HEK293 (cell line): Measurements from ENCODE around the gene RAP1GAP.

Experiments
- EGR2 ChIP-seq: fragments of 450-650 bp; formaldehyde crosslinking; IDR thresholded peaks from 2 replicates; pipeline ENCODE4 v1.5.1; 2016; ENCODE audit warnings: low read depth, missing biosample characterization, missing genetic modification characterization
- GLIS1 ChIP-seq: fragments of 450-650 bp; formaldehyde crosslinking; IDR thresholded peaks from 2 replicates; pipeline ENCODE4 v1.5.1; 2016; ENCODE audit warnings: missing biosample characterization, missing genetic modification characterization
- GLIS2 ChIP-seq: fragments of 450-650 bp; formaldehyde crosslinking; IDR thresholded peaks from 2 replicates; pipeline ENCODE4 v1.5.1; 2016; ENCODE audit warnings: missing biosample characterization, missing genetic modification characterization
- KLF17 ChIP-seq: fragments of 450-650 bp; formaldehyde crosslinking; IDR thresholded peaks from 2 replicates; pipeline ENCODE4 v1.5.1; 2016; ENCODE audit warnings: missing biosample characterization, missing genetic modification characterization
- PRDM10 ChIP-seq: fragments of 450-650 bp; formaldehyde crosslinking; IDR thresholded peaks from 2 replicates; pipeline ENCODE4 v1.5.1; 2016; ENCODE audit warnings: missing biosample characterization, missing genetic modification characterization
- RBAK ChIP-seq: fragments of 450-650 bp; formaldehyde crosslinking; IDR thresholded peaks from 2 replicates; pipeline ENCODE4 v1.5.1; 2016; ENCODE audit warnings: missing biosample characterization, missing genetic modification characterization
- ZEB2 ChIP-seq: fragments of 450-650 bp; formaldehyde crosslinking; IDR thresholded peaks from 2 replicates; pipeline ENCODE4 v1.5.1; 2016; ENCODE audit warnings: missing biosample characterization, missing genetic modification characterization
- ZFHX2 ChIP-seq: fragments of 450-650 bp; formaldehyde crosslinking; conservative IDR thresholded peaks from 2 replicates; pipeline ENCODE4 v1.5.1; 2016; ENCODE audit warnings: missing biosample characterization, missing genetic modification characterization
- ZNF16 ChIP-seq: fragments of 450-650 bp; formaldehyde crosslinking; IDR thresholded peaks from 2 replicates; pipeline ENCODE4 v1.5.1; 2016; ENCODE audit warnings: low read depth, missing biosample characterization, missing genetic modification characterization
- ZNF2 ChIP-seq: fragments of 450-650 bp; formaldehyde crosslinking; IDR thresholded peaks from 2 replicates; pipeline ENCODE4 v1.5.1; 2016; ENCODE audit warnings: missing biosample characterization, missing genetic modification characterization
- ZNF202 ChIP-seq: fragments of 450-650 bp; formaldehyde crosslinking; IDR thresholded peaks from 2 replicates; pipeline ENCODE4 v1.5.1; 2016; ENCODE audit warnings: missing biosample characterization, missing genetic modification characterization, borderline replicate concordance
- ZNF211 ChIP-seq: fragments of 450-650 bp; formaldehyde crosslinking; IDR thresholded peaks from 2 replicates; pipeline ENCODE4 v1.5.1; 2016; ENCODE audit warnings: low read depth, missing biosample characterization, missing genetic modification characterization
- ZNF214 ChIP-seq: fragments of 450-650 bp; formaldehyde crosslinking; IDR thresholded peaks from 2 replicates; pipeline ENCODE4 v1.5.1; 2017; ENCODE audit warnings: missing biosample characterization, mild to moderate bottlenecking, missing genetic modification characterization, borderline replicate concordance
- ZNF24 ChIP-seq: fragments of 450-650 bp; formaldehyde crosslinking; IDR thresholded peaks from 2 replicates; pipeline ENCODE4 v1.5.1; 2016; ENCODE audit warnings: missing biosample characterization, missing genetic modification characterization
- ZNF274 ChIP-seq, 2 experiments: fragments of 200-500 bp in 1 of 2; fragments of 450-650 bp in 1 of 2; sonication (Bioruptor generic) in 1 of 2; formaldehyde crosslinking in 1 of 2; IDR thresholded peaks; 2 replicates each; pipeline versions ENCODE4 v1.5.1 to v1.6.1; 2014 to 2016; ENCODE audit warnings: borderline replicate concordance in 1 of 2, inconsistent platforms in 1 of 2, low read length in 1 of 2, missing biosample characterization in 1 of 2, missing genetic modification characterization in 1 of 2
- ZNF324 ChIP-seq: fragments of 450-650 bp; formaldehyde crosslinking; IDR thresholded peaks from 2 replicates; pipeline ENCODE4 v1.5.1; 2016; ENCODE audit warnings: missing biosample characterization, missing genetic modification characterization
- ZNF341 ChIP-seq: fragments of 450-650 bp; formaldehyde crosslinking; IDR thresholded peaks from 2 replicates; pipeline ENCODE4; 2016; ENCODE audit warnings: low read depth, missing biosample characterization, missing genetic modification characterization
- ZNF394 ChIP-seq: fragments of 450-650 bp; formaldehyde crosslinking; IDR thresholded peaks from 2 replicates; pipeline ENCODE4 v1.5.1; 2016; ENCODE audit warnings: missing biosample characterization, missing genetic modification characterization, mild to moderate bottlenecking, moderate library complexity, borderline replicate concordance
- ZNF398 ChIP-seq: fragments of 450-650 bp; formaldehyde crosslinking; IDR thresholded peaks from 2 replicates; pipeline ENCODE4 v1.5.1; 2017; ENCODE audit warnings: missing biosample characterization, missing genetic modification characterization
- ZNF426 ChIP-seq: fragments of 450-650 bp; formaldehyde crosslinking; IDR thresholded peaks from 2 replicates; pipeline ENCODE4 v1.5.1; 2017; ENCODE audit warnings: missing biosample characterization, missing genetic modification characterization, mild to moderate bottlenecking, inconsistent platforms, moderate library complexity
- ZNF561 ChIP-seq: fragments of 450-650 bp; IDR thresholded peaks from 2 replicates; pipeline ENCODE4 v1.5.1; 2018; ENCODE audit warnings: missing biosample characterization, missing genetic modification characterization, borderline replicate concordance
- ZNF624 ChIP-seq: fragments of 450-650 bp; formaldehyde crosslinking; IDR thresholded peaks from 2 replicates; pipeline ENCODE4 v1.5.1; 2017; ENCODE audit warnings: missing biosample characterization, missing genetic modification characterization
- ZNF629 ChIP-seq: fragments of 450-650 bp; formaldehyde crosslinking; IDR thresholded peaks from 2 replicates; pipeline ENCODE4 v1.5.1; 2017; ENCODE audit warnings: missing biosample characterization, missing genetic modification characterization
- ZNF677 ChIP-seq: fragments of 450-650 bp; IDR thresholded peaks from 2 replicates; pipeline ENCODE4 v1.5.0; 2018; ENCODE audit warnings: missing biosample characterization, mild to moderate bottlenecking, missing genetic modification characterization, moderate library complexity
- ZNF704 ChIP-seq: fragments of 450-650 bp; formaldehyde crosslinking; IDR thresholded peaks from 2 replicates; pipeline ENCODE4 v1.5.1; 2016; ENCODE audit warnings: missing biosample characterization, missing genetic modification characterization
- ZNF768 ChIP-seq: fragments of 450-650 bp; formaldehyde crosslinking; IDR thresholded peaks from 2 replicates; pipeline ENCODE4 v1.5.1; 2018; ENCODE audit warnings: missing biosample characterization, mild to moderate bottlenecking, missing genetic modification characterization
- ZNF785 ChIP-seq: fragments of 450-650 bp; formaldehyde crosslinking; IDR thresholded peaks from 2 replicates; pipeline ENCODE4 v1.5.1; 2016; ENCODE audit warnings: missing biosample characterization, missing genetic modification characterization
- ZNF830 ChIP-seq: fragments of 450-650 bp; IDR thresholded peaks from 2 replicates; pipeline ENCODE4 v1.5.0; 2018; ENCODE audit warnings: missing biosample characterization, missing genetic modification characterization, low read depth, mild to moderate bottlenecking, moderate library complexity
- ZSCAN16 ChIP-seq: fragments of 450-650 bp; formaldehyde crosslinking; IDR thresholded peaks from 2 replicates; pipeline ENCODE4 v1.5.1; 2016; ENCODE audit warnings: missing biosample characterization, missing genetic modification characterization
- ZXDB ChIP-seq: fragments of 450-650 bp; formaldehyde crosslinking; IDR thresholded peaks from 2 replicates; pipeline ENCODE4 v1.5.1; 2016; ENCODE audit warnings: missing biosample characterization, missing genetic modification characterization

The RAP1GAP gene

GRCh38 chr1:21659099-21659923, 9.8 kb downstream of the RAP1GAP start (continued):
- peak; percentile 97 for TF ChIP-seq KLF17 (tag by site-specific recombination)
- TF ChIP-seq ZNF704 (tag by site-specific recombination) = no peak
- TF ChIP-seq ZNF629 (tag by site-specific recombination) = peak; percentile 64
- no peak for TF ChIP-seq ZNF624 (tag by site-specific recombination)
- peak; percentile 92 for TF ChIP-seq ZNF785
- peak; percentile 92 for TF ChIP-seq GLIS1
- TF ChIP-seq ZNF24 (tag by site-specific recombination) = peak; percentile 72
- TF ChIP-seq ZSCAN16 (tag by site-specific recombination) = 0 out of 2 replicates have a peak, but pooled peaks have one; percentile 43
- peak; percentile 66; the same call in 1 of the 2 replicates for TF ChIP-seq ZXDB (tag by site-specific recombination)
- TF ChIP-seq ZNF561 (tag by site-specific recombination) = peak; percentile 88; the same call in 1 of the 2 replicates
- peak; percentile 46 for TF ChIP-seq PRDM10 (tag by site-specific recombination)
- TF ChIP-seq ZNF16 (tag by site-specific recombination) = no peak
- TF ChIP-seq ZNF274 (IDR thresholded peaks at IDR 0.05; ENCODE audit: low read length) = no peak
- TF ChIP-seq ZNF274 (tag by site-specific recombination; IDR thresholded peaks at IDR 0.05; ENCODE audit: borderline replicate concordance) = no peak
- no peak for TF ChIP-seq ZNF426
- TF ChIP-seq GLIS2 (tag by site-specific recombination) = peak; percentile 84
- peak; percentile 84 for TF ChIP-seq ZNF768 (tag by site-specific recombination)
- peak; percentile 90 for TF ChIP-seq ZNF341
- peak; percentile 71 for TF ChIP-seq ZNF2
- TF ChIP-seq ZNF214 (tag by site-specific recombination) = no peak
- TF ChIP-seq ZNF677 (tag by site-specific recombination) = no peak
- TF ChIP-seq ZNF398 (tag by site-specific recombination) = peak; percentile 59; the same call in 1 of the 2 replicates
- no peak for TF ChIP-seq ZNF830 (tag by site-specific recombination)
- TF ChIP-seq ZNF202 (tag by site-specific recombination) = no peak
- peak; percentile 84; the same call in 1 of the 2 replicates for TF ChIP-seq ZNF324 (tag by site-specific recombination)
- peak; percentile 83 for TF ChIP-seq ZEB2 (tag by site-specific recombination)
- peak; percentile 64; the same call in 1 of the 2 replicates for TF ChIP-seq ZNF394 (tag by site-specific recombination)
- no peak for TF ChIP-seq RBAK (tag by site-specific recombination)
- peak; percentile 97 for TF ChIP-seq ZFHX2 (tag by site-specific recombination)
- TF ChIP-seq ZNF211 (tag by site-specific recombination) = no peak
- peak; percentile 94 for TF ChIP-seq EGR2 (tag by site-specific recombination)
- TF ChIP-seq, all 188 proteins: peak for 73
